GM20000 (cell line): ENCODE data around the gene CDA.

Source experiments
- DNase-seq: peaks from one replicate; pipeline ENCODE4 v3.0.0; 2012; ENCODE audit warnings: low spot score
- CTCF ChIP-seq: IDR thresholded peaks from 2 replicates; pipeline ENCODE4 v1.5.1; 2012; ENCODE audit warnings: mild to moderate bottlenecking, control low read depth; ENCODE audit errors: extremely low read depth, missing control alignments

The CDA gene

GRCh38 chr1:20643080-20643479 lies 54.2 kb downstream of the CDA start:
- no peak for TF ChIP-seq CTCF
- no peak for DNase-seq

- no peak for TF ChIP-seq CTCF
- no peak for DNase-seq
Measured at GRCh38 chr1:20644416-20644815, 55.5 kb downstream of the CDA start.

GRCh38 chr1:20645414-20645813 lies 56.5 kb downstream of the CDA start:
- no peak for TF ChIP-seq CTCF
- DNase-seq = no peak

GRCh38 chr1:20648438-20648837 lies 59.5 kb downstream of the CDA start:
- no peak for DNase-seq
- no peak for TF ChIP-seq CTCF

GRCh38 chr1:20648946-20649345 lies 60.0 kb downstream of the CDA start:
- TF ChIP-seq CTCF = no peak
- no peak for DNase-seq

- no peak for DNase-seq
- no peak for TF ChIP-seq CTCF
Measured at GRCh38 chr1:20652300-20652699, 63.4 kb downstream of the CDA start.

- no peak for TF ChIP-seq CTCF
- DNase-seq = no peak
Measured at GRCh38 chr1:20654104-20654690, 65.3 kb downstream of the CDA start.

GRCh38 chr1:20657024-20657423 lies 68.1 kb downstream of the CDA start:
- no peak for TF ChIP-seq CTCF
- no peak for DNase-seq
